GM10847 (cell line): ENCODE data around the gene SGF29.

ENCODE experiments used
- POLR2A ChIP-seq: IDR thresholded peaks from 2 replicates; pipeline ENCODE4 v1.6.1; 2011; ENCODE audit not compliant: insufficient read length; ENCODE audit errors: extremely low read depth

Gene SGF29

GRCh38 chr16:28585674-28586073 is 32.0 kb downstream of the SGF29 start:
- no peak for TF ChIP-seq POLR2A

- no peak for TF ChIP-seq POLR2A
Observed at GRCh38 chr16:28586466-28586865, 32.7 kb downstream of the SGF29 start.

GRCh38 chr16:28587386-28587785 is 33.7 kb downstream of the SGF29 start:
- TF ChIP-seq POLR2A, result no peak

- no peak for TF ChIP-seq POLR2A
Observed at GRCh38 chr16:28589069-28589468, 35.3 kb downstream of the SGF29 start.

GRCh38 chr16:28589930-28590329 is 36.2 kb downstream of the SGF29 start:
- no peak for TF ChIP-seq POLR2A

- no peak for TF ChIP-seq POLR2A
Observed at GRCh38 chr16:28590384-28591340, 36.9 kb downstream of the SGF29 start.

- TF ChIP-seq POLR2A, result no peak
Observed at GRCh38 chr16:28591355-28591754, 37.6 kb downstream of the SGF29 start.

- TF ChIP-seq POLR2A, result no peak
Observed at GRCh38 chr16:28592511-28592910, 38.8 kb downstream of the SGF29 start.

GRCh38 chr16:28592979-28593553 is 39.3 kb downstream of the SGF29 start:
- no peak for TF ChIP-seq POLR2A

GRCh38 chr16:28596115-28596630 is 42.5 kb downstream of the SGF29 start:
- no peak for TF ChIP-seq POLR2A

GRCh38 chr16:28596840-28597691 is 43.3 kb downstream of the SGF29 start, which contains the start of gene SULT1A2:
Gene SULT1A2, minus strand, starts transcription at chr16:28597050. Its CDS starts 1,120 bp downstream, at chr16:28595930.
- TF ChIP-seq POLR2A, result no peak

GRCh38 chr16:28597692-28598261 is 44.1 kb downstream of the SGF29 start:
- TF ChIP-seq POLR2A, result no peak

GRCh38 chr16:28602529-28602928 is 48.8 kb downstream of the SGF29 start:
- no peak for TF ChIP-seq POLR2A

GRCh38 chr16:28603381-28604185 is 49.9 kb downstream of the SGF29 start:
- TF ChIP-seq POLR2A, result no peak
